Mesothelial cell of epicardium (in vitro differentiated cells): Measurements from ENCODE around the gene H1-8. TPM values are rescaled to one million over a fixed set of nuclear protein-coding genes. Genes with fewer than 3 reads are reported as not detected.

ENCODE experiments used
- DNase-seq, 2 experiments: peaks; one replicate each; pipeline ENCODE4 v3.0.0; 2021; ENCODE audit warnings: low spot score in 2 of 2; ENCODE audit not compliant: unreplicated experiment in 2 of 2
- H3K27ac Mint-ChIP-seq: 2 replicates; pipeline ENCODE4 v1.8.0; 2021; ENCODE audit warnings: mixed read lengths
- H3K27me3 Mint-ChIP-seq: 2 replicates; pipeline ENCODE4 v1.8.0; 2021; ENCODE audit warnings: low read depth, mixed read lengths
- H3K36me3 Mint-ChIP-seq: 2 replicates; pipeline ENCODE4 v1.8.0; 2021; ENCODE audit warnings: mixed read lengths
- H3K4me1 Mint-ChIP-seq: 2 replicates; pipeline ENCODE4 v1.8.0; 2021; ENCODE audit warnings: mixed read lengths
- H3K4me3 Mint-ChIP-seq: 2 replicates; pipeline ENCODE4 v1.8.0; 2021; ENCODE audit warnings: mild to moderate bottlenecking, moderate library complexity, mixed read lengths
- H3K9me3 Mint-ChIP-seq: 2 replicates; pipeline ENCODE4 v1.8.0; 2021; ENCODE audit warnings: mixed read lengths
- CTCF ChIP-seq: fragments of 200-600 bp; sonication (generic); IDR thresholded peaks from one replicate; pipeline ENCODE4 v1.5.0; 2021; ENCODE audit warnings: antibody characterized with exemption; ENCODE audit not compliant: unreplicated experiment
- total RNA-seq: library from RNA; stranded (reverse); gene quantifications from 3 replicates; pipeline ENCODE4 v1.2.1, GENCODE V29; 2021

The H1-8 gene
- total RNA-seq, 1 donor from 2014 or later, result not detected

GRCh38 chr3:129505341-129505740 is 37.6 kb upstream of the H1-8 start:
- no peak for TF ChIP-seq CTCF
- DNase-seq, result no peak
- Mint-ChIP-seq H3K27ac (no peak overlapping the region), H3K4me3 (no peak overlapping the region), H3K36me3 (peaks cover 32% of the 10 kb centered on the region), H3K4me1 (peaks cover 10% of the 10 kb centered on the region), H3K27me3 (no peaks in the 10 kb centered on the region), H3K9me3 (no peaks in the 10 kb centered on the region)

- no peak for DNase-seq
- Mint-ChIP-seq H3K36me3 (peaks cover 26% of the 10 kb centered on the region), H3K27ac (no peak overlapping the region), H3K4me3 (no peak overlapping the region), H3K9me3 (no peaks in the 10 kb centered on the region), H3K27me3 (no peaks in the 10 kb centered on the region), H3K4me1 (peaks cover 10% of the 10 kb centered on the region)
- no peak for TF ChIP-seq CTCF
Observed at GRCh38 chr3:129506231-129506742, 36.7 kb upstream of the H1-8 start.

GRCh38 chr3:129507181-129507831 is 35.7 kb upstream of the H1-8 start:
- Mint-ChIP-seq H3K4me1 (peaks cover 10% of the 10 kb centered on the region), H3K27me3 (no peaks in the 10 kb centered on the region), H3K4me3 (no peak overlapping the region), H3K9me3 (no peaks in the 10 kb centered on the region), H3K36me3 (peaks cover 33% of the 10 kb centered on the region), H3K27ac (no peak overlapping the region)
- DNase-seq, result no peak
- no peak for TF ChIP-seq CTCF

GRCh38 chr3:129512595-129512994 is 30.4 kb upstream of the H1-8 start:
- H3K4me3 Mint-ChIP-seq, result no peak overlapping the region
- no peak for TF ChIP-seq CTCF
- H3K4me1 Mint-ChIP-seq, result no peaks in the 10 kb centered on the region
- no peaks in the 10 kb centered on the region for H3K9me3 Mint-ChIP-seq
- DNase-seq, result no peak
- no peak overlapping the region for H3K27ac Mint-ChIP-seq
- H3K27me3 Mint-ChIP-seq, result no peaks in the 10 kb centered on the region
- peaks cover 20% of the 10 kb centered on the region for H3K36me3 Mint-ChIP-seq

- no peak overlapping the region for H3K27ac Mint-ChIP-seq
- peaks cover 19% of the 10 kb centered on the region for H3K36me3 Mint-ChIP-seq
- no peaks in the 10 kb centered on the region for H3K27me3 Mint-ChIP-seq
- H3K4me3 Mint-ChIP-seq, result no peak overlapping the region
- no peak for TF ChIP-seq CTCF
- no peaks in the 10 kb centered on the region for H3K4me1 Mint-ChIP-seq
- DNase-seq, result no peak
- no peaks in the 10 kb centered on the region for H3K9me3 Mint-ChIP-seq
Observed at GRCh38 chr3:129513705-129514104, 29.3 kb upstream of the H1-8 start.
